HG03196 (cell line): Measurements from ENCODE around the gene ZNF385A.

ENCODE experiments used
- ATAC-seq: cut with Tn5 transposase; IDR thresholded peaks from one replicate; pipeline ENCODE4 v1.9.1; 2021; ENCODE audit not compliant: unreplicated experiment

Gene ZNF385A, protein sequence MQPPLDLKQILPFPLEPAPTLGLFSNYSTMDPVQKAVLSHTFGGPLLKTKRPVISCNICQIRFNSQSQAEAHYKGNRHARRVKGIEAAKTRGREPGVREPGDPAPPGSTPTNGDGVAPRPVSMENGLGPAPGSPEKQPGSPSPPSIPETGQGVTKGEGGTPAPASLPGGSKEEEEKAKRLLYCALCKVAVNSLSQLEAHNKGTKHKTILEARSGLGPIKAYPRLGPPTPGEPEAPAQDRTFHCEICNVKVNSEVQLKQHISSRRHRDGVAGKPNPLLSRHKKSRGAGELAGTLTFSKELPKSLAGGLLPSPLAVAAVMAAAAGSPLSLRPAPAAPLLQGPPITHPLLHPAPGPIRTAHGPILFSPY

DNA sequence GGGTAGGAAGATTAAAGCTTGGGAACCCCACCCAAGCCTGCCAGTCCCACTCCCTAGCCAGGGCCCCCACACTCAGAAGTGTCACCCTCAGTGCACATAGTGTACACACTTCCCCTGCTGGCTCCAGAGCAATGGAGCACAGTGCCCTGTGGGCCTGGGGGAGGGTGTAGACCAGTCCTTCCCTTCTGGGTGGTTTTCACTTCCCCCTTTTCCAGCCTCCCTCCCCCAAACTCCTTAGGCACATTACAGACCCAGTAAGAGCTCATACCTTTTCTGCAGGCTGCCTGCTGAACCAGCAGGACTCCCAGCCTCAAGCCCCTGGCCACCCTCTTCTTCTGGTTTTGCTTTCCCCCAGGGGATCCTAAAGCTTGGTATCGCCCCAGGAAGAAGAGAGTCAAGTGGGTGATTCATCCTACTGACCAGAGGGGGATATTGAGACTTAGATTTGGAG lies at the start of gene ZNF385A:
Gene ZNF385A, minus strand, starts transcription at position 143 of the 451 bp plus-strand sequence. CDS start 219 bp downstream, outside the sequence.
- no peak for ATAC-seq

DNA sequence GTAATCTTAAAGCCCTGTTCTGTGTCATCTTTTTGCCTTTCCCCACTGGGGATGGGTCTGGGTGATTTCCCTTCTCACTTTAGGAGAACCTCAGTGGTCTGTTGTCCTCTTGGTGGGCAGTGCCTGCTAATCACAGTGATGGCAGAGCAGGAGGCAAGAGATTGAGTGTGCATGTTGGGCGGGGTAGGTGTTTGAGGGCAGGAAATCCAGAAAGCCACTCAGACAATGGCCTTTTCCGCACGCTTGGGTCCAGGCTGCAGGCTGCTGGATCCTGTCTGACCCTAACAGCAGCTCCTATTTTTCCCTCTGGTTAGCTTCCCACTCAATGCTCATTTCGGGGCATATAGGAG lies 48.3 kb upstream of the ZNF385A start:
- ATAC-seq, result no peak

DNA sequence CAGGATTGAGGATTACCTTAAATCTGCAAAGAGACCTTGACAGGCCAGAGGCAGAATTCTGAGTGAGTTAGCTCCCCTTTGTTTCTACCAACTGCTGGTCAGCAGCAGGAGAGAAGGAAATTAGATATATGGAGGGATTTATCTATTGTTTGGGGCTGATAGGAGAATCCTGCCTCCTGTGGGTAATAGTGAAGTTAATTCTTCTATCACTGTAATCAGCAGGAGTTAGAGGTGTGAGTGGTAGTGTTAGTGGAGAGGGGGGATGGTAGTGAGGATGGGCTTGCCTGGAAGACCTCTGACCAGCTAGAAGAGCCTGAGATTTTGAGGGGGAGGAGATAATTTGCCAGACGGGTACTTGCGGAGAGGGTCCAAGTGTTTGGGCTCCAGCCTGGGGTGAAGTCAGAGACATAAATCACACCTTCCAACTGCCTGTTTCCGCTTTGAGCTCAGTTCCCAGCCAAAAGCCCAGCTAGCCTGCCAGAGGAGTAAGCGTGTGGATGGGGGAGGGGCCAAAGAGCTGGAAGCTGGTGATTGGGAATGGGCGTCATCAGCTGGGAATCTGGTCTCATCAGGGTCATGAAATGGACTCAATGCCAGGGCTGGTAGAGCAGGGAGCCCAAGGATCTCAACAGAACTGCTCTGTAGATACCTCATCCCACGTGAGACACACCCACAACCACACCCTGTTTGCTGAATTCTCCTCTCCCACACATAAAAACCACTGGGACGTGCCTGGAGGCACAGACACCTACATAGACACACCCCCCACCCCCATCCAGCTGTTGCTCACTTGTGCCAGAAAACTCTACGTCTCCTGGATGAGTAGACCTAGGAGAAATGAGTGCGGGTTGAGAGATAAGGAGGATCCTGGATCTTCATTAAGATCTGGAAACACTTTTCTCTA lies 47.6 kb upstream of the ZNF385A start:
- ATAC-seq, result no peak

DNA sequence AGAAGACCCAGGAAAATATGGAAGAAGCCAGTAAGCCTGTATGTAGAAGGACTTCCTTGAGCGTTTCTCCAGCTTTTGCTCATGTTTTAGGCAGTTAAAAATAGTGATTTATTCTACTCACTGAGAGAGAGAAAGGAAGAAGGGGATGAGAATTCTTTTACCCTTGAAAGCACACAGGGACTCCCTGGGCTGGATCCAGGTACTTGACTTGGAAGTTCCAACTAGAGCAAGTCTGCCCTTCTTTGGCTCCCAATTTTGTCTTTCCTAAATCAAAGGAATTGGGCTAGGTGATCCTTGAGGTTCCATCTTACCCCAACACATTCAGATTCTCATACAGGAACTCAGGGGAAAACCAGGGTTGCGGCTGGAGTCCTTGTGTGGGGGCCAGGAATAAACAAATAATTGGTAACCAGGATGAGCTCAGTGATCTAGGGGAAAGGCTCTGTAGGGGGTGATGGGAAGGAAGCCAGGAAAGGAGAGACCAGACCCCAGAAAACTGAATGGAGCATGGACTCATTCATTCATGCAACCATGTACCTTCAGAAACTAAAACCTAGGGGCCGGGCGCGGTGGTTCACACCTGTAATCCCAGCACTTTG lies 46.0 kb upstream of the ZNF385A start:
- ATAC-seq, result no peak

DNA sequence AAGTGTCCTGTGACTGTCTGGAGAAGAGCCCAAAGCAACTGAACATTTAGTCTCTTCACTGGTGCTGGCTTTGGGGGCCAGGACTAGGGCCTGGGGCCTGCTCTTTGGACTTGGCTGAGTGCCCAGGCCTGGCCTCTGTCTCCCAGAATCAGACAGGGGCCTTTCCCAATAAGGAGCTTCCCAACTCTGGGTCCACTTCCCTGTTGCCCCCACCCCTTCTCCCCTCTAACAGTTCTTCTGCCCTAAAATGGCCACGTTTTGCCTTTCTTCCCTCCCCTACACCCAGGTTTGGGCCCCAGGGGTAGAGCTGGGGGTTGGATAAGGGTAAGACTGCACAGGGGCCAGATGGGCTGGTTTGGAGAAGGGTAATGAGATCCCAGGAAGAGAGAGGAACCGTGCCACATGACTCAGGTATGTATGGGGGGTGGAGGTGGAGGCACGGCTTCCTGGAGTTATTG lies 44.5 kb upstream of the ZNF385A start:
- ATAC-seq, result no peak

DNA sequence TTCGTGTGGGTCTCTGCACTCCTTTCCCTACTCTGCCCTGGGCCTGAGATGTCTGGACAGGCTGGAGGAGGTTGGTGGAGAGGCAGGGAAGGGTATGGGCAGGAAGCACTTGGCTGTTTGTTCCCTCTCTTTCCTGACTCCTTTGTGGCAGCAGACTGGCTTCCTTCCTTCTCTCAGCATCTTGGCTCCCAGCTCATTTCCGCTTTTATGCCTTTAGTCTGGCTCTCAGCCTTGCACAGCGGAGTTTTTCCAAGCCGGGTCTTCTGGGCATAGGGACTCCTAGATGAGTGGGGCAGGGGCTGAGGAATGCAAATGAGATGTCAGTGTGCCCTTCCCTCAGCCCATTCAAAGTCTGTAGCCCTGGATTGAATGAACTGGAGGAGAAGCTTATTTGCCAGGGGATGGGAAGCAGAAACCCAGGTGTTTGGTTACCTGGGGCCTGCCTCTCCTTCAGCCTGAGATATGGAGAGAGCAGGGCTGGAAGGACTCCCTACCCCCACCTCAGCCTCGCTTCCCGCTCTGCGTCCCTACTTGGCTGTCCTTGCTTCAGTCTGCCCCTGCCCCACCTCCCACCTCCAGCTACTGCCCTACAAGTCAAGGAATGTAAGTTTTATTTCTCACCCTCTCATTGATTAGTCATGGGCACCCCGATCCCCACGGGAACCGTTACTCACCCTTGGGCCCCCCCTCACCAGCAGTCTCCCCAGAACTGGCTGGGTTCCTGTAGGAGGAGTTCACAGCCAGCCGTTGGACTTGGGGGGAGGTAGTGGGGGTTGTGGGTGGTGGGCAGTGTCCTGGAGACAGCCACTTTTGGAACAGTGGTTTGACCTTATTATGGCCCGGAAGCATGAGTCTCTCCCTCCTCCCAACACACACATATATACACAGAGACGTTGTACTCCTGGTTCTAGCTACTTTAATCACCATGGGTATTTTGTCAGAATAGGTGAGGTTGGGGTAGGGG lies 43.8 kb upstream of the ZNF385A start:
- no peak for ATAC-seq

DNA sequence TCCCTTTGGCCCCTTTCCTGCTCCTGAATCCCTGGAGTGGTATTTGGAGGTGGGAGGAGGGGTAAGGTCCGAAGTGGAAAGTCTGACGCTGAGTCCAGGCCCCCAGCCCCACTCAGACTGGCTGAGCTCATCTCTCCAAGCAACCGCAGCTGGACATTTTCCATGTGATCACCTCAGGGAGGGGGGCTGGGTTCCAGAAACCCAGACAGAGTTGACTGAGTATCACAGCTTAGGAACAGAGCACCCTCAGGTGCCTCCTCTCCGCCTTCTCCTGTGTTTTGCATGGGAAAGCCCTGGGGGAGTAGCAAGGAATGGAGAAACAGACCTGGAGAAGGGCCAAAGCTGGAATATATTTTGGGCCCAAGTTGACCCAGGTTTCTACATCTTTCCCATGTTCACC lies 42.6 kb upstream of the ZNF385A start:
- ATAC-seq, result no peak

DNA sequence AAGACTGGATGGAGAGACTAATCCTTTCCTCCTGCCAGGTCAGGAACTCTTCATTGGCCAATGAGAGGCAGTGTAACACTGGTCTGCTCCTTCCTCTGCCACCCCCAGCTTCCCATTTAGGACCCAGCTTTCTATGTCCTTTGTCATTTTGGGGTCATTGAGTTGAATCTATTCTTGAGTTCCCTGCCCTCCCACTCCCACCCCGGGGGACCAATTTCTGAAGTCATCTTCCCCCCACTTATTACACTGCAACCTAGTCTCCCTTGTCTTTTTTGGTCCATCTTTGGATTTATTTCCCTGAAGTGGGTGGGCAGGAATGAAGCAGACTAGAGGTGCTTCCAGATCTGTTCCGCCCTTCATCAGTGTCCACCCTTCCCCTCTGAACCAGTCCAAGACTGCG lies 42.2 kb upstream of the ZNF385A start:
- ATAC-seq, result no peak

DNA sequence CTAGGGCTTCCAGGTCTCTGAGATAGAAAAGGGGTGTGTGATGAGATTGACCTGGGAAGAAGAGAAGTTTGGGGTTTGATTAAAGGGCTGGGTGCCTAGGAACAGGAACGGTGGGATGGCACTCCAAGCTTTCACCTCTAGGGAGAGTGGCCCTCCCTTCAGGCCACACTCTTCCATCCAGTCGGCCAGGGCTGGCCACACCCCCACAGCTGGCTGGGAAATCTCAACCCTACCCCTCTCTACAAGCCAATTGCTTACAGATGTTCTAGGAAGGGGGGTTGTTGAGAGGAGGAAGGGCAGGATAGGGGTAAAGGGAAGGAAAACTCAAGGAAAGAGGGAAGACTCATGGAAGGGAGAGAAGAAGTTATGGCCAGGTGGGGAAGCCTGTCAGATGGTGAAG lies 41.2 kb upstream of the ZNF385A start:
- ATAC-seq, result no peak

DNA sequence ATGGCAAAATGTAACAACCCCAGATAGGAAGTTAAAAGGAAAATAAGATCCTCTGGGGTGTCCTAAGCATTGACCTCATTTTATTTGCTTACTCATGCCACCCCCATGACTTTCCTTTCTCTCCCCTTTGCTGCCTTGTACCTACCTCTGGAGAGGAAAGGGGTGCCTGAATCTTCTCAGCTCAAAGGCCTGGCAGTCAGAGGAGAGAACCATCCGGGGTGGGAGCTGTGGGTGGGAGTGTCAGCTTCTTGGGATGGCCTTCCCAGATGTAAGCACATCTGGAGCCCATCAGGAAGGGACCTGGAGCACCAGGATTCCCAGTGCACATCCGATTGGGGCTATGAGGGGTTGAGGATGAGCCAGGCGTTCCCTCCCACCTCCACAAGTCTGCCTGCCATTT lies 39.7 kb upstream of the ZNF385A start:
- ATAC-seq, result no peak

DNA sequence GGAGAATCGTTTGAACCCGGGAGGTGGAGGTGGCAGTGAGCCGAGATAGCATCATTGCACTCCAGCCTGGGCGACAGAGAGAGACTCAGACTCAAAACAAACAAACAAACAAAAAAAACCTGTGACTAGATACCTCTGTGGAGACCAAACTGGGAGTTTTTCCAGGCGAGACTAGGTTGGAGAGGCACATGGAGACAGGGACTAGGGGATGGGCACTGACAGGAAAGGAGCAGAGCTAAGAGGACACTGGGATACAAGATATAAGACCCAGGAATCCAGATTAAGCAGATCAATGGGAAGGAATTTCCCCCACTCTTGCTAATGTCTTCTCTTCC lies 39.2 kb upstream of the ZNF385A start:
- no peak for ATAC-seq

DNA sequence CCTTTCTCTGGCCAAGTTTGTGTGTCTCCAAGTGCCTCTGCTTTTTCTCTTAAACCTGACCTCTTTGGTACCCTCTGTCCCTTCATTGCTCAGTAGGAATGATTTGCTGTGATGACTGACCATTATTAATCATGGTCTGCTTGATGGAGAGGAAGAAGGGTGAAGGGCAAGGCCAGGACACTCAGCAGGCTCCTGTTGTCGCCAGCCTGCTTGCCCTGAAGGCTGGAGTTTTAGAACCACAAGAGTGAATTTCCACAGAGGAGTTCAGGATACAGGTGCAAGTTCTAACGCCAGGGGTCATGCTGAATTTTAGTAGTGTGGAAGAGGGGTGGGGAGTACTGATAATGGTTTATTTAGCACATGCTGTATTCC lies 37.3 kb upstream of the ZNF385A start:
- no peak for ATAC-seq

DNA sequence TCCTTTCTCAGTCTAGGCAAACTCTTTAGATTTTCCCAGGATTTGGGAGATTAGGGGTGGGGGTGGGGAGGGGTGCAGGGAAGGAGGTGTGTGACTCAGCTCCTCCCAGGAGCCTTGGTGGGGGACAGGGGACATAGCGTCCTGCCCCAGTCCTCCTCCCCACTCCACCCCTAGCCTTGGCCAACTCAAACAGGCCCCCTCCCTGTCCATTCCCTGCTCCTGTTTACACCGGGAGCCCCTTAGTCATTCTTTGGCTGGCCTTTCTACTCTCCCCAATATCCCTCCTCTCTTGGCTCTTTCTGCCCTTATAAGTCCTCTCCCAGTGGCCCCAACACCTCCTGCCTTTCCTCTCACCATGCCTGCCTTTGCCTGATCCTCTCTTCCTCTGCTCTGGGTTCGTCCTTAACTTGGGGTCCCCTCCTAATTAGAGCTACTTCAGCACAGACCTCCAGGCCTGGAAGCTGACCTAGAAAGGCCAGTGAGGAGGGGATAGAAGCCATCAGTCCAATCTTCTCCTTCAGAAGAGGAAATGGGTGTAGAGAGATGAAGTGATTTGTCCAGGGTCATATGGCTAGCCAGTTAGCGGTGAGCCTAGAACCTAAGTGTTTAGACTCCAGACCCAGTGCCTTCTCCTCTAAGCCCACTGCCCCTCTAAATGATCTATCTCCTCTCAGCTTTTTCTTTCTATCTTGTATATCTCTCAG lies 36.8 kb upstream of the ZNF385A start:
- ATAC-seq, result no peak

DNA sequence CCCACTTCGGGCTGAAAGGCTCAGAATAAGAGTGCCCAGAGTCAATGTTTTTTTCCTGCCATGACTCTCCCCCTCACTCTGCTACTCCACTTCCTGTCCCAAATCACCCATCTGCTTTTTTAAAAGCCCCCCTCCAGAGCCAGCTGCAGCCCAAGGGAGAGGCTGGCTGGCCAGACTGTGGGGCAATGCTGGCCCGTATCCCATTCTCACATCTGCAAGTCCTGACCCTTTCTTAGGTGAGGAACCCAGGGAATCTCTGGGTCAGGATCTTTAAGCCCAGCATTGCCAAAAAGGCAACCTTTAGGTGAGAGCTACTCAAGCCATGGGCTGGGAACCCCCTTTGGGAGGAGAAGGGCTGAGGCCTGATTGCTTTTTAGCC lies 36.2 kb upstream of the ZNF385A start:
- no peak for ATAC-seq

DNA sequence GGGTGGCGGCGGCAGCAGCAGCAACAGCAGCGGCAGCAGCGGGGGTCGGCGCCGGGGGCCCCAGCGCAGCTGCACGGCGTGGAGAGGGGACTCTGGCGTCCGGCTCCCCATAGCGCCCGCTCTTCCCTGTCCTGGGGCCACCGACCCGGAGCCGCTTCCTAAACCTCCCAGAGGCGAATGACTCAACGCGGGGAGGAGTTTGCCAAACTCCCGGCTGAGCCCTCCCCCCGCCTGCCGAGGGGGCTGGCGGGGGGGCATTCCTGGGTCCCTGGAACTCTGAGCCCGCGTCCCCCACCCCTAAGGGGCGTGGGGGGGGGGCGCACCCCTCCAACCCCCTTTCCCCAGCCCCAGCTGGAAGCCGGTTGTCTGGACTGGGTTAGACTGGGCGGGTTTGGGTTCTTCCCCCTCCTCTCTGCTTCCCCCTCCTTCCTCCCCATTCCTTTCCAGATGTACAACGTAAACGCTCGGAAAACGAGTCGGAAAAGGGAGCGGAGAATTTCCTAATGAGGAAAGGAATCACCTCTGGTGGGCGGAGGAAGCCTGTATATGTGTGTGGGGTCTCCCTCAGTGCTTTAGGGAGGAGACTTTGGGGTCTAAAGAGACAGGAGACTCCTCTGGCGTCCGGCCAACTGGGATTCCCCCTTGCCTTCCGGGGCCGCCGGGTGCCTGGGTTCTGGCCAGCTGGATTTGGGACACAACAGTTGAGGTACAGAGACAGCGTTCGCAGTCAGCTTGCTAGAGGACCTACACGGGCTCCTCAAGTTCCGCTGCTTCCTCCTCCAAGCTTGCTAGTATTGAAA lies 34.8 kb upstream of the ZNF385A start, which contains the start of gene ITGA5:
Gene ITGA5, minus strand, starts transcription at position 179 of the 800 bp plus-strand sequence. Its CDS starts 68 bp downstream, at position 111.
- no peak for ATAC-seq

DNA sequence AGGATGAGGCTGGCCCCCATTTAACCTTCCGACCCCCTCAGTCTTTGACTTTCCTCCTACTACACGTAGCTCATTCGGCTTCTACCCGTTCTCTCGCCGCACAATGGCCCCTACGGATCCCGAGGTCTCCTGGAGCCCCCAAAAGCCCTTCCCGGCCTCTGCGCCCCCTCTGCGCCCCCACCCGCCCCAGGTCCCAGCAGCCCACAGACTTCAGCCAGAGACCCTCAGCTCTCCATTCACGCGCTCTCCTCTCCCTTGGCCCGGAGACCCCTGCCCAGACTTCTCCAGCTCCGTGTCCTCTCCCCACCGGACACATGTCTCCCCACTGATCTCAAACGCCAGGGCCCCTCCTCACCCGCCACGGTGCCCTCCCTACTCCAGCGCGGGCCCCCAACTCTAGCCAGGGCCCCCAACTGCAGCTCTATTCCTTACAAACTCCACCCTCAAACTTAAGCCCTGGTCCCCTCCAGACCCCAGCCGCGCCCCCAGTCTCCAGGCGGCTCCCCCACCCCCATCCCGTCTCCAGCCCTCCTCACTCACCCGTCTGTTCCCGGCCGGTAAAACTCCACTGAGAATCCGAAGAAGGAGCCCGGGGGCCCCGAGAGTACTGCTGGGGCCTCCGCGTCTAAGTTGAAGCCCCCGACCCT lies 34.0 kb upstream of the ZNF385A start:
- ATAC-seq, result no peak

DNA sequence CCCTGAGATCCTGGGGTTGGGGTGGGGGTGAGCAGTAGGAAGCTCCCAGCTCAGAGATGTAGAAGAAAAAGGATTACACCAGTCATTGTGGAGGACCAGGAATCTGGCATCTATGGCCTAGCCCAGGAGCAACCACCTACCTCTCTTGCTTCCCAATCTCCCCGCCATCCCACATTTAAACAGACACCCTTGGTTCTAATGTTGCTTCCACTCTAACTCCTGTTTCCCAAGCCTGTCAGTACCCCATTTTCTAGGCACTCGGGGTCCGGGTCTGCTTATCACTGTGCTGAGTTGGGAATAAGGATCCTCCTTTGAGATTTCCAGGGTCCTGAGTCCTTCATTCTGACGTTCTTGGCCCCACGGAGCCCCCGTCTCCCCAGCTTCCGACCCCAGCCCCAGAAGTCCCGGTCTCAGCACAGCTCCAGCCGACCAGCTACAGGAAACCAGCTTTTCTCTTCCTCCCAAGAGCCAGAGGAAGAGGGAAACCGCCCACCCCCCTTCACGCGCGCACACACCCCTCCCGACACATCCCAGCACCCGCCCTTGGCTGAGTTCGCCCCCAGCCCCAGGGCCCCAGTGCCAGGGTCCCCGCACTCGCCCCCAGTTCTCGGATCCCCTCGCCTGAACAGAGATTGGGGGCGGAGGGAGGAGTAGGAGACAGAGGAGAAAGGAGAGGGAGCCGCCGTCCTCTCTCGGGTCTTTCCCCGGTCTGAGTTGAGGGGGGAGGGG lies 33.3 kb upstream of the ZNF385A start:
- no peak for ATAC-seq
